HTR-8/SVneo (cell line): ENCODE data around the gene MKRN1.
"Not testable (repeated sequence)": the region's sequence is repeated elsewhere in the genome, so short reads cannot be mapped to it uniquely, and the experiment has no call there.

Experiments used
- DNase-seq: peaks from one replicate; pipeline ENCODE4 v3.0.0; 2011; ENCODE audit warnings: low spot score, mixed read lengths; ENCODE audit not compliant: insufficient read length
- FAIRE-seq: peaks from 2 replicates; lab custom pipeline; 2011; peaks lifted over from hg19 to GRCh38; lab: Jason Lieb, UNC

Gene MKRN1

GRCh38 chr7:140441519-140441918 is 37.8 kb downstream of the MKRN1 start:
- FAIRE-seq (no peak), DNase-seq (no peak)

- FAIRE-seq, result no peak
- no peak for DNase-seq
These were observed 38.7 kb downstream of the MKRN1 start for GRCh38 chr7:140440593-140440992.

- FAIRE-seq, result no peak
- DNase-seq, result no peak
These were observed 39.9 kb downstream of the MKRN1 start for GRCh38 chr7:140439359-140439758.

- DNase-seq, result no peak
- no peak for FAIRE-seq
These were observed 43.9 kb downstream of the MKRN1 start for GRCh38 chr7:140435252-140435895.

- no peak for DNase-seq
- no peak for FAIRE-seq
These were observed 45.9 kb downstream of the MKRN1 start for GRCh38 chr7:140433396-140433795.

- no peak for DNase-seq
- no peak for FAIRE-seq
These were observed 53.2 kb downstream of the MKRN1 start for GRCh38 chr7:140426130-140426529.

- no peak for DNase-seq
- FAIRE-seq, result no peak
These were observed 53.6 kb downstream of the MKRN1 start for GRCh38 chr7:140425718-140426117.

GRCh38 chr7:140423501-140423900 is 55.8 kb downstream of the MKRN1 start:
- DNase-seq (no peak), FAIRE-seq (no peak)

GRCh38 chr7:140421521-140421920 is 57.8 kb downstream of the MKRN1 start:
- FAIRE-seq (no peak), DNase-seq (no peak)

GRCh38 chr7:140418653-140419052 is 60.7 kb downstream of the MKRN1 start:
- DNase-seq (no peak), FAIRE-seq (no peak)

- not testable (repeated sequence) for DNase-seq, FAIRE-seq
These were observed 61.2 kb downstream of the MKRN1 start for GRCh38 chr7:140418156-140418472.

- no peak for FAIRE-seq
- no peak for DNase-seq
These were observed 61.7 kb downstream of the MKRN1 start for GRCh38 chr7:140417456-140418155.

- no peak for FAIRE-seq
These were observed 62.7 kb downstream of the MKRN1 start for GRCh38 chr7:140416560-140416959.

GRCh38 chr7:140415816-140416215 is 63.5 kb downstream of the MKRN1 start:
- FAIRE-seq, DNase-seq: not testable (repeated sequence)

More at GRCh38 chr7:140416560-140416959, 62.7 kb downstream of the MKRN1 start:
- no peak for DNase-seq

GRCh38 chr7:140415361-140415760 is 63.9 kb downstream of the MKRN1 start:
- DNase-seq (no peak), FAIRE-seq (no peak)

GRCh38 chr7:140404565-140405065 is 74.7 kb downstream of the MKRN1 start:
- FAIRE-seq (no peak), DNase-seq (no peak)

GRCh38 chr7:140403878-140404564 is 75.3 kb downstream of the MKRN1 start, which contains the start of gene RAB19:
Gene RAB19, plus strand, starts transcription at chr7:140404058. Its CDS starts 3,589 bp downstream, at chr7:140407647.
- FAIRE-seq (no peak), DNase-seq (no peak)
